ENCODE results near the gene STARD13. TPM values are rescaled to one million over a fixed set of nuclear protein-coding genes. Genes with fewer than 3 reads are reported as not detected.

The STARD13 gene
- total RNA-seq, 1 experiment from 2014 or later = 2.1 TPM

DNA sequence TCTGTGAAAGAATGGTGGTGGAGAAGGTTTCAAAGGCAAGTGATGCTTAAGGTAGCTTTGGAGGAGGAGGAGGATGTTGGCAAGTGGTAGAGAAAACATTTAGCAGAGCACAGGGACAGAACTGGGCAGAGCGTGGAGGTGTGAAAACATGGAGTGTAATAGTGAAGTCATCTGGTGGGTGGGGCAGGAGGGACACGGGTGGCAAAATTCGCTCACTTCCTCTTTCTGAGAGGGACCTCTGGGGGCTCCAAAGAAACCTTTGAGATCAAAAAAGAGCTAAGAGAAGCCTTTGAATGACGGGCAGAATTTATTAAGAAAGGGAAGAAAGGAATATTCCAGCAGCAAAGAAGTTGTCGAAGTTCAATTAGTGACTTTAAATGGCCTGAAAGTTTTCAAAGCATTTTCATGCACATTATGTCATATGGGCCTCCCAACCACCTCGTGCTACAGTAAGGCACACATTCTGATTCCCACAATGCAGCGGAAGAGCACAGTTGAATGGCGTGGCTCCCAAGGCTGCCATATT is 82.8 kb downstream of the STARD13 start:
- no peak overlapping the region for H3K14ac ChIP-seq (ENCODE audit: insufficient read depth, low read length)
- no peak overlapping the region for H2BK15ac ChIP-seq (ENCODE audit: low read depth, low read length)
- DNase-seq = no peak
- H3T11ph ChIP-seq (ENCODE audit: low read length) = no peak overlapping the region
- no peak overlapping the region for H3K9ac ChIP-seq (ENCODE audit: extremely low read depth, insufficient read length, low read length)
- H2AK5ac ChIP-seq (ENCODE audit: insufficient read length, low read length) = no peak overlapping the region
- no peaks in the 10 kb centered on the region for H3K4me1 ChIP-seq (ENCODE audit: insufficient read depth, low read length)
- H3K4ac ChIP-seq (ENCODE audit: low read depth, low read length) = no peak overlapping the region
- TF ChIP-seq, protein P1, sequence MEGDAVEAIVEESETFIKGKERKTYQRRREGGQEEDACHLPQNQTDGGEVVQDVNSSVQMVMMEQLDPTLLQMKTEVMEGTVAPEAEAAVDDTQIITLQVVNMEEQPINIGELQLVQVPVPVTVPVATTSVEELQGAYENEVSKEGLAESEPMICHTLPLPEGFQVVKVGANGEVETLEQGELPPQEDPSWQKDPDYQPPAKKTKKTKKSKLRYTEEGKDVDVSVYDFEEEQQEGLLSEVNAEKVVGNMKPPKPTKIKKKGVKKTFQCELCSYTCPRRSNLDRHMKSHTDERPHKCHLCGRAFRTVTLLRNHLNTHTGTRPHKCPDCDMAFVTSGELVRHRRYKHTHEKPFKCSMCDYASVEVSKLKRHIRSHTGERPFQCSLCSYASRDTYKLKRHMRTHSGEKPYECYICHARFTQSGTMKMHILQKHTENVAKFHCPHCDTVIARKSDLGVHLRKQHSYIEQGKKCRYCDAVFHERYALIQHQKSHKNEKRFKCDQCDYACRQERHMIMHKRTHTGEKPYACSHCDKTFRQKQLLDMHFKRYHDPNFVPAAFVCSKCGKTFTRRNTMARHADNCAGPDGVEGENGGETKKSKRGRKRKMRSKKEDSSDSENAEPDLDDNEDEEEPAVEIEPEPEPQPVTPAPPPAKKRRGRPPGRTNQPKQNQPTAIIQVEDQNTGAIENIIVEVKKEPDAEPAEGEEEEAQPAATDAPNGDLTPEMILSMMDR (conservative IDR thresholded peaks at IDR 0.05) = no peak
- Mint-ChIP-seq H3K4me3 (no peak overlapping the region), H3K4me1 (peaks cover 12 to 15% of the 10 kb centered on the region in 2 experiments), H3K9me3 (no peaks in the 10 kb centered on the region), H3K36me3 (ENCODE audit: insufficient read depth in 1 of 3, low read depth in 3 of 3) (no peaks in the 10 kb centered on the region), H3K27ac (no peak overlapping the region), H3K27me3 (ENCODE audit: low read depth) (no peaks in the 10 kb centered on the region)
- H3K23me2 ChIP-seq (ENCODE audit: insufficient read length, low read depth, low read length, poor library complexity, severe bottlenecking) = no peaks in the 10 kb centered on the region
- no peak overlapping the region for H3K4me2 ChIP-seq (ENCODE audit: insufficient read depth, insufficient read length, low read length)
- H4K91ac ChIP-seq (ENCODE audit: insufficient read length, low read depth, low read length) = no peak overlapping the region
- no peak overlapping the region for H2BK120ac ChIP-seq (ENCODE audit: low read depth, low read length, poor library complexity, severe bottlenecking)
- H3K79me1 ChIP-seq (ENCODE audit: insufficient read depth, low read depth, low read length, poor library complexity, severe bottlenecking) = no peaks in the 10 kb centered on the region
- no peaks in the 10 kb centered on the region for H3K9me3 ChIP-seq (ENCODE audit: control insufficient read depth, low read depth, low read length)
- no peak overlapping the region for H3K27ac ChIP-seq (ENCODE audit: insufficient read length, low read depth, low read length)
- no peak overlapping the region for H2BK20ac ChIP-seq (ENCODE audit: low read depth, low read length, poor library complexity, severe bottlenecking)
- no peaks in the 10 kb centered on the region for H3K27me3 ChIP-seq (ENCODE audit: insufficient read depth, low read length)
- H4K20me1 ChIP-seq (ENCODE audit: control insufficient read depth, insufficient read depth, insufficient read length) = no peaks in the 10 kb centered on the region
- H3K56ac ChIP-seq (ENCODE audit: insufficient read length, low read depth, low read length) = no peak overlapping the region
- H4K8ac ChIP-seq (replicated peaks; ENCODE audit: insufficient read length, low read depth, low read length) = no peak overlapping the region
- H2AFZ ChIP-seq (ENCODE audit: low read length) = no peak overlapping the region
- H3K23ac ChIP-seq (ENCODE audit: insufficient read length, low read depth, low read length) = no peak overlapping the region
- no peak overlapping the region for H2BK5ac ChIP-seq (ENCODE audit: insufficient read length, low read length)
- no peak overlapping the region for H3K18ac ChIP-seq (ENCODE audit: insufficient read length, low read depth, low read length)
- no peak overlapping the region for H4K5ac ChIP-seq (ENCODE audit: insufficient read length, low read depth, low read length)
- no peaks in the 10 kb centered on the region for H3K79me2 ChIP-seq (ENCODE audit: insufficient read depth, low read length)
- H2BK12ac ChIP-seq (ENCODE audit: insufficient read length, low read depth, low read length) = no peak overlapping the region
- WGBS (ENCODE audit: extremely low coverage, insufficient read length, low lambda C conversion rate) = no CpG with 5 or more reads among the region's 8 CpGs

Measured in H9 (cell line).